C4-2B (cell line): ENCODE data around the gene SFXN5.

Experiments
- ZFX ChIP-seq: fragments of 450-650 bp; IDR thresholded peaks from 2 replicates; pipeline ENCODE4 v1.6.1; 2017
- TF ChIP-seq, protein P1 (sequence below): fragments of 450-650 bp; conservative IDR thresholded peaks from 2 replicates; pipeline ENCODE4 v1.5.1; 2017; ENCODE audit warnings: mild to moderate bottlenecking

DNA sequence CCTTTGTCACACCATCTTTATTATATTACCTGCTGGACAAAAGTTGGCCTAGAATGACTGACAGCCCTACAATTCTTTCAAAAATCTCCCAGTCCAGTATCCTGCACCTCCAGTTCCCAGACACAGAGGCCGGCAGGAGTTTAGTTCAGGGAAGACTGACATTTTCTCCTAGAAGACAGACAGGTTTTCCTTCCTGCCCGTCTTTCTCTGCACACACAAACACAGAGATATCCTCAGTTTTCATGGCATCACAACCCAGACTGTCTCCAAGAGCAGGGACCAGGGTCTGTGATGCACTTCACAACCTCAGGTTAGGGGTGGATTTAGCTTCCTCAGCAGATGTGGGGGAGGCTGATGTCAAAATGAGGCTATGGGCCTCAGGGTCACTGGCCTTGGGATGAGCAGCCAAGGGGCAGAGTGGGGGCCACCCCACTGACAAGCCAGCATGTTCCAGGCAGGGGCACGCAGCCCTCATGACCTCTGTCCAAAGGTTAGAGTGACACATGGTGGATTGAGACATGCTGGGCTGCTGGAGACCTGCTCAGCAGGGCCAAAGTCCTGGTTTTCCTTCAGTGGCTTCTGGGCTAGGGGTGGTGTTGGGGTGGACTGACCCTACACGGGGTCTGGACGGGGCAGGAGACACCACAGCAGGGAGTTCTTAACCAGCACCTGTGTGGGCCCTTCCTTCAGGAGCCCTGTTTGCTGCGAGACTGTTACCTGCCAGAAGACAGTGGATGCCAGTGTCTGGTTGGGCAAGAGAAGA lies 70.5 kb downstream of the SFXN5 start:
- TF ChIP-seq, protein P1, sequence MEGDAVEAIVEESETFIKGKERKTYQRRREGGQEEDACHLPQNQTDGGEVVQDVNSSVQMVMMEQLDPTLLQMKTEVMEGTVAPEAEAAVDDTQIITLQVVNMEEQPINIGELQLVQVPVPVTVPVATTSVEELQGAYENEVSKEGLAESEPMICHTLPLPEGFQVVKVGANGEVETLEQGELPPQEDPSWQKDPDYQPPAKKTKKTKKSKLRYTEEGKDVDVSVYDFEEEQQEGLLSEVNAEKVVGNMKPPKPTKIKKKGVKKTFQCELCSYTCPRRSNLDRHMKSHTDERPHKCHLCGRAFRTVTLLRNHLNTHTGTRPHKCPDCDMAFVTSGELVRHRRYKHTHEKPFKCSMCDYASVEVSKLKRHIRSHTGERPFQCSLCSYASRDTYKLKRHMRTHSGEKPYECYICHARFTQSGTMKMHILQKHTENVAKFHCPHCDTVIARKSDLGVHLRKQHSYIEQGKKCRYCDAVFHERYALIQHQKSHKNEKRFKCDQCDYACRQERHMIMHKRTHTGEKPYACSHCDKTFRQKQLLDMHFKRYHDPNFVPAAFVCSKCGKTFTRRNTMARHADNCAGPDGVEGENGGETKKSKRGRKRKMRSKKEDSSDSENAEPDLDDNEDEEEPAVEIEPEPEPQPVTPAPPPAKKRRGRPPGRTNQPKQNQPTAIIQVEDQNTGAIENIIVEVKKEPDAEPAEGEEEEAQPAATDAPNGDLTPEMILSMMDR, result no peak
- no peak for TF ChIP-seq ZFX
